SK-N-SH (cell line): ENCODE data around the gene EEF1AKMT4. TPM values are rescaled to one million over a fixed set of nuclear protein-coding genes. Genes with fewer than 3 reads are reported as not detected.

Source experiments
- CTCF ChIA-PET: fragments of 300-600, 350-600 bp; formaldehyde crosslinking; extraction: SDS; loops from one replicate; lab custom pipeline; 2021; lab: Yijun Ruan, JAX
- POLR2A ChIA-PET: fragments of 350-600 bp; sonication (Branson Sonifier 250); formaldehyde crosslinking; extraction: SDS; loops from one replicate; lab custom pipeline; 2020; ENCODE audit warnings: antibody characterized with exemption, inconsistent platforms; lab: Yijun Ruan, JAX
- DNase-seq: peaks from one replicate; pipeline ENCODE4 v3.0.0; 2012
- H2AFZ ChIP-seq: fragments of 200-600 bp; sonication (generic); 2 replicates; pipeline ENCODE4 v1.8.1; 2016; ENCODE audit warnings: antibody characterized with exemption, mild to moderate bottlenecking, low read depth
- H3F3A ChIP-seq: fragments of 200-600 bp; sonication (generic); replicated peaks from 2 replicates; pipeline ENCODE3; 2016; ENCODE audit warnings: antibody characterized with exemption, mild to moderate bottlenecking; ENCODE audit not compliant: insufficient read depth
- H3K27ac ChIP-seq, 2 experiments: fragments of 200-500 bp in 1 of 2; fragments of 200-600 bp in 1 of 2; sonication (Bioruptor generic) in 1 of 2; sonication (generic), shearing (Covaris generic) in 1 of 2; 2 replicates each; pipeline versions ENCODE4 v1.5.1 to v1.6.1; 2014 to 2016; ENCODE audit warnings: low read depth in 2 of 2, inconsistent platforms in 1 of 2, low read length in 1 of 2, mild to moderate bottlenecking in 1 of 2, mixed read lengths in 1 of 2
- H3K27me3 ChIP-seq: fragments of 200-600 bp; sonication (generic), shearing (Covaris generic); 2 replicates; pipeline ENCODE4 v1.6.1; 2016; ENCODE audit warnings: mixed run types; ENCODE audit not compliant: insufficient read depth
- H3K36me3 ChIP-seq, 2 experiments: fragments of 200-500 bp in 1 of 2; fragments of 200-600 bp in 1 of 2; sonication (Bioruptor generic) in 1 of 2; sonication (generic) in 1 of 2; replicated peaks in 1 of 2; 2 replicates each; pipeline versions ENCODE3 to v1.5.1; 2014 to 2016; ENCODE audit warnings: low read length in 1 of 2, mild to moderate bottlenecking in 1 of 2; ENCODE audit not compliant: insufficient read depth in 2 of 2, control insufficient read depth in 1 of 2
- H3K4me1 ChIP-seq, 2 experiments: fragments of 200-500 bp in 1 of 2; fragments of 200-600 bp in 1 of 2; sonication (Bioruptor generic) in 1 of 2; sonication (generic), shearing (Covaris generic) in 1 of 2; 2 replicates each; pipeline versions ENCODE4 v1.5.1 to v1.6.1; 2014 to 2016; ENCODE audit warnings: low read depth in 1 of 2, low read length in 1 of 2, mixed run types in 1 of 2; ENCODE audit not compliant: insufficient read depth in 2 of 2, control insufficient read depth in 1 of 2
- H3K4me2 ChIP-seq: fragments of 200-600 bp; sonication (generic), shearing (Covaris generic); 2 replicates; pipeline ENCODE4 v1.6.1; 2017; ENCODE audit warnings: mixed run types
- H3K4me3 ChIP-seq, 2 experiments: fragments of 200-500 bp in 1 of 2; fragments of 200-600 bp in 1 of 2; sonication (Bioruptor generic) in 1 of 2; sonication (generic), shearing (Covaris generic) in 1 of 2; 2 replicates each; pipeline versions ENCODE4 v1.5.1 to v1.8.1; 2014 to 2016; ENCODE audit warnings: low read depth in 2 of 2, inconsistent platforms in 1 of 2, low read length in 1 of 2, mild to moderate bottlenecking in 1 of 2, mixed read lengths in 1 of 2, moderate library complexity in 1 of 2
- H3K79me2 ChIP-seq: fragments of 200-600 bp; sonication (generic); 2 replicates; pipeline ENCODE4 v1.8.1; 2017; ENCODE audit warnings: mild to moderate bottlenecking; ENCODE audit not compliant: insufficient read depth
- H3K9ac ChIP-seq: fragments of 200-600 bp; sonication (generic); 2 replicates; pipeline ENCODE4 v1.6.1; 2017; ENCODE audit warnings: mixed run types
- H3K9me2 ChIP-seq: fragments of 200-600 bp; sonication (generic); 2 replicates; pipeline ENCODE4 v1.6.1; 2017; ENCODE audit warnings: mixed run types
- H3K9me3 ChIP-seq: fragments of 200-600 bp; sonication (generic); 2 replicates; pipeline ENCODE4 v1.6.1; 2017; ENCODE audit warnings: mixed run types, mild to moderate bottlenecking, moderate library complexity
- H4K20me1 ChIP-seq: fragments of 200-600 bp; sonication (generic); 2 replicates; pipeline ENCODE4 v1.6.1; 2017; ENCODE audit warnings: mild to moderate bottlenecking, mixed run types; ENCODE audit not compliant: insufficient read depth
- CHD2 ChIP-seq: fragments of 150-350 bp; IDR thresholded peaks from 2 replicates; pipeline ENCODE4 v1.6.1; 2018; ENCODE audit warnings: low read length; ENCODE audit not compliant: partially characterized antibody
- ELF1 ChIP-seq: IDR thresholded peaks from 2 replicates; pipeline ENCODE4 v1.4.0; 2012
- EP300 ChIP-seq, 2 experiments: IDR thresholded peaks; 2 replicates each; pipeline versions ENCODE4 v1.4.0 to v1.6.1; 2012; ENCODE audit warnings: borderline replicate concordance in 1 of 2, low read depth in 1 of 2, low read length in 1 of 2
- EZH2phosphoT487 ChIP-seq: fragments of 200-600 bp; sonication (generic); IDR thresholded peaks from 2 replicates; pipeline ENCODE4 v1.6.1; 2017; ENCODE audit warnings: low read depth, mixed run types, mild to moderate bottlenecking, antibody characterized with exemption, moderate library complexity, borderline replicate concordance
- FOSL2 ChIP-seq: IDR thresholded peaks from 2 replicates; pipeline ENCODE4 v1.4.0; 2012; ENCODE audit warnings: low read depth, mild to moderate bottlenecking, moderate library complexity, borderline replicate concordance
- FOXJ3 ChIP-seq: sonication (generic); formaldehyde crosslinking; IDR thresholded peaks from 2 replicates; pipeline ENCODE4 v1.5.1; 2020; ENCODE audit warnings: mild to moderate bottlenecking, missing genetic modification reagents
- FOXM1 ChIP-seq: IDR thresholded peaks from 2 replicates; pipeline ENCODE4 v1.4.0; 2012; ENCODE audit warnings: low read depth, mild to moderate bottlenecking
- GABPA ChIP-seq: IDR thresholded peaks from 2 replicates; pipeline ENCODE4 v1.4.0; 2012; ENCODE audit warnings: low read depth, mild to moderate bottlenecking
- GATA2 ChIP-seq: sonication (generic); formaldehyde crosslinking; IDR thresholded peaks from 2 replicates; pipeline ENCODE4 v1.5.0; 2020; ENCODE audit warnings: mild to moderate bottlenecking, missing genetic modification reagents
- JUND ChIP-seq: IDR thresholded peaks from 2 replicates; pipeline ENCODE4 v1.4.0; 2012
- MEF2A ChIP-seq: IDR thresholded peaks from 2 replicates; pipeline ENCODE4 v1.4.0; 2012; ENCODE audit warnings: low read depth, borderline replicate concordance
- MXI1 ChIP-seq: IDR thresholded peaks from 2 replicates; pipeline ENCODE4 v1.6.1; 2012; ENCODE audit warnings: mild to moderate bottlenecking, low read depth, low read length, improper control_type of control experiment
- NFIC ChIP-seq: IDR thresholded peaks from 2 replicates; pipeline ENCODE4 v1.4.0; 2012; ENCODE audit warnings: borderline replicate concordance
- NRF1 ChIP-seq: IDR thresholded peaks from 2 replicates; pipeline ENCODE4 v1.6.1; 2012; ENCODE audit warnings: low read depth, mild to moderate bottlenecking, low read length
- POLR2AphosphoS5 ChIP-seq: IDR thresholded peaks from 2 replicates; pipeline ENCODE4 v1.6.1; 2012; ENCODE audit warnings: low read depth, low read length
- RAD21 ChIP-seq: IDR thresholded peaks from 2 replicates; pipeline ENCODE4 v1.6.1; 2012; ENCODE audit warnings: mild to moderate bottlenecking, low read length
- RFX5 ChIP-seq: IDR thresholded peaks from 2 replicates; pipeline ENCODE4 v1.6.1; 2012; ENCODE audit warnings: mild to moderate bottlenecking, improper control_type of control experiment, low read length
- RXRA ChIP-seq: IDR thresholded peaks from 2 replicates; pipeline ENCODE4 v1.4.0; 2012; ENCODE audit warnings: low read depth, mild to moderate bottlenecking, borderline replicate concordance
- SIN3A ChIP-seq: IDR thresholded peaks from 2 replicates; pipeline ENCODE4 v1.6.1; 2012; ENCODE audit warnings: low read depth, mild to moderate bottlenecking, low read length, moderate library complexity, borderline replicate concordance
- SMC3 ChIP-seq: IDR thresholded peaks from 2 replicates; pipeline ENCODE4 v1.6.1; 2012; ENCODE audit warnings: low read depth, low read length, improper control_type of control experiment
- TAF1 ChIP-seq: IDR thresholded peaks from 2 replicates; pipeline ENCODE4 v1.6.1; 2012; ENCODE audit warnings: low read depth, mild to moderate bottlenecking, low read length, moderate library complexity, borderline replicate concordance
- TCF12 ChIP-seq: IDR thresholded peaks from 2 replicates; pipeline ENCODE4 v1.4.0; 2012
- TEAD4 ChIP-seq: IDR thresholded peaks from 2 replicates; pipeline ENCODE4 v1.4.0; 2012; ENCODE audit warnings: mild to moderate bottlenecking, borderline replicate concordance; ENCODE audit not compliant: insufficient read depth
- USF1 ChIP-seq: IDR thresholded peaks from 2 replicates; pipeline ENCODE4 v1.4.0; 2012; ENCODE audit warnings: low read depth, borderline replicate concordance
- YY1 ChIP-seq: IDR thresholded peaks from 2 replicates; pipeline ENCODE4 v1.4.0; 2012; ENCODE audit warnings: low read depth, mild to moderate bottlenecking
- ZBTB33 ChIP-seq: IDR thresholded peaks from 2 replicates; pipeline ENCODE4 v1.4.0; 2012; ENCODE audit warnings: low read depth, borderline replicate concordance
- WGBS: methylation state at CpG from one replicate; pipeline ENCODE4 v1.1.6; 2017; ENCODE audit warnings: low lambda C conversion rate; 5-methylcytosine and 5-hydroxymethylcytosine counted together
- polyA plus RNA-seq, 3 experiments: library from polyadenylated mRNA; depleted of rRNA; stranded (reverse); fragments of >200 nt; gene quantifications; 2 replicates each; pipeline ENCODE4 v1.2.3, GENCODE V29; 2012
- TF ChIP-seq, protein P1 (sequence below): fragments of 150-350 bp; IDR thresholded peaks from 2 replicates; pipeline ENCODE4 v1.6.1; 2016; ENCODE audit warnings: mild to moderate bottlenecking, low read depth, low read length
- TF ChIP-seq, protein P2 (sequence below): IDR thresholded peaks from 2 replicates; pipeline ENCODE4 v1.4.0; 2012; ENCODE audit warnings: low read depth
- TF ChIP-seq, protein P3 (sequence below): IDR thresholded peaks from 2 replicates; pipeline ENCODE4; 2012

EEF1AKMT4 gene
- polyA plus RNA-seq (2012; rRNA removed), result 7.2 and 9.3 TPM in 2 replicates
- polyA plus RNA-seq (2012; cell fraction: cytosol; rRNA removed), result 6.1 and 7.2 TPM in 2 replicates
- 3.6 and 4.6 TPM in 2 replicates for polyA plus RNA-seq (2012; cell fraction: nucleus; rRNA removed)

DNA sequence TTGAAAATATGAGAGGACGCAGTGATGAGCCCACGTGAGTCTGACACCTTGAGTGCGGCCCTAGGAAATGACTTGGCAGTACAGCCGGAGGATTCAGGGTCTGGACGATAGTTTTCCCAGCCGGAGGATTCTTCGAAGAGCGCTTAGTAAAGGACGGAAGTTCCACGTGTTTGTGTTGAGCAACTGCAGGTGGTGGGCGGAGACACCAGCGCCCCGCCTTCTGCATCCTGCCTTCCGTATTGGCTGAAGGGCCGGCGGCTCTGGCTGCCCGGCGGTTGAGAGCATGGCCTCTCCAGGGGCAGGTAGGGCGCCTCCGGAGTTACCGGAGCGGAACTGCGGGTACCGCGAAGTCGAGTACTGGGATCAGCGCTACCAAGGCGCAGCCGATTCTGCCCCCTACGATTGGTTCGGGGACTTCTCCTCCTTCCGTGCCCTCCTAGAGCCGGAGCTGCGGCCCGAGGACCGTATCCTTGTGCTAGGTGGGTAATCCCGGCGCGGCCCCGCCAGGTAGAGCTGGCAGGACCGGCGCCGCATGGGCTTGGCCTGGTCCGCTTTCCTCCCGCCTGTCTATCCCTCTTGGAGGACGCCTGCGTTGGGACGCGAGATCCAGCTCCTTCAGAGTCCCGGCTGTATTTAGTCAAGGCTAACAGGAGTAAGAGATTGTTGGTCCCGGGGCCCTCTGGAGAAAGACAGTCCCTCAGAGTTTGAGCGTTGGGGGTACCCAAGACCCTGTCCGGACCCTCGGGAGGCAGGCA lies at the start of gene EEF1AKMT4:
Gene EEF1AKMT4 (plus strand): TSS at position 261 of the 755 bp plus-strand sequence. CDS start 23 bp downstream, at position 284.
- POLR2A ChIA-PET, result interaction anchor here (0.8 kb wide), 1 partner anchor 73 kb away, joined by 3 read pairs; no protein-coding TSS in a partner anchor
- TF ChIP-seq, protein P1, sequence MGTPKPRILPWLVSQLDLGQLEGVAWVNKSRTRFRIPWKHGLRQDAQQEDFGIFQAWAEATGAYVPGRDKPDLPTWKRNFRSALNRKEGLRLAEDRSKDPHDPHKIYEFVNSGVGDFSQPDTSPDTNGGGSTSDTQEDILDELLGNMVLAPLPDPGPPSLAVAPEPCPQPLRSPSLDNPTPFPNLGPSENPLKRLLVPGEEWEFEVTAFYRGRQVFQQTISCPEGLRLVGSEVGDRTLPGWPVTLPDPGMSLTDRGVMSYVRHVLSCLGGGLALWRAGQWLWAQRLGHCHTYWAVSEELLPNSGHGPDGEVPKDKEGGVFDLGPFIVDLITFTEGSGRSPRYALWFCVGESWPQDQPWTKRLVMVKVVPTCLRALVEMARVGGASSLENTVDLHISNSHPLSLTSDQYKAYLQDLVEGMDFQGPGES, result no peak
- TF ChIP-seq NRF1 (no peak), TAF1 (peak; percentile 59; the same call in 1 of the 2 replicates), MXI1 (peak; percentile 100), EP300 (IDR thresholded peaks at IDR 0.05; ENCODE audit: borderline replicate concordance in 1 of 2, low read depth in 1 of 2, low read length in 1 of 2) (no peak), RFX5 (no peak), FOXM1 (no peak), TEAD4 (no peak), EZH2phosphoT487 (no peak), MEF2A (no peak), GABPA (peak; percentile 81), RXRA (no peak), JUND (no peak), CHD2 (peak; percentile 65), GATA2 (CRISPR knock-in tag) (no peak), SIN3A (peak; percentile 94), POLR2AphosphoS5 (no peak; the same call in 1 of the 2 replicates), TCF12 (peak; percentile 40), FOXJ3 (no peak), RAD21 (peak; percentile 49), YY1 (peak; percentile 60; the same call in 1 of the 2 replicates), USF1 (no peak), FOSL2 (no peak), ZBTB33 (no peak), SMC3 (peak; percentile 22; the same call in 1 of the 2 replicates), ELF1 (no peak), NFIC (no peak)
- TF ChIP-seq, protein P2, sequence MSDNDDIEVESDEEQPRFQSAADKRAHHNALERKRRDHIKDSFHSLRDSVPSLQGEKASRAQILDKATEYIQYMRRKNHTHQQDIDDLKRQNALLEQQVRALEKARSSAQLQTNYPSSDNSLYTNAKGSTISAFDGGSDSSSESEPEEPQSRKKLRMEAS, result peak; percentile 99
- TF ChIP-seq, protein P3, sequence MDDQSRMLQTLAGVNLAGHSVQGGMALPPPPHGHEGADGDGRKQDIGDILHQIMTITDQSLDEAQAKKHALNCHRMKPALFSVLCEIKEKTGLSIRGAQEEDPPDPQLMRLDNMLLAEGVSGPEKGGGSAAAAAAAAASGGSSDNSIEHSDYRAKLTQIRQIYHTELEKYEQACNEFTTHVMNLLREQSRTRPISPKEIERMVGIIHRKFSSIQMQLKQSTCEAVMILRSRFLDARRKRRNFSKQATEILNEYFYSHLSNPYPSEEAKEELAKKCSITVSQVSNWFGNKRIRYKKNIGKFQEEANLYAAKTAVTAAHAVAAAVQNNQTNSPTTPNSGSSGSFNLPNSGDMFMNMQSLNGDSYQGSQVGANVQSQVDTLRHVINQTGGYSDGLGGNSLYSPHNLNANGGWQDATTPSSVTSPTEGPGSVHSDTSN, result no peak

More for the DNA sequence above, at the start of gene EEF1AKMT4:
- Histone ChIP-seq H3K4me1 (peaks cover 0 to 3% of the 10 kb centered on the region in 2 experiments; a peak in 2 of 4 replicates), H2AFZ (peak within 1 kb of the TSS; percentile 99), H3K27ac (peak within 1 kb of the TSS; percentile 88 to 94), H3K36me3 (peaks cover 4 to 12% of the 10 kb centered on the region in 2 experiments), H3K9me3 (no peaks in the 10 kb centered on the region), H3K79me2 (peaks cover 22% of the 10 kb centered on the region), H3F3A (peaks cover 10% of the 10 kb centered on the region), H4K20me1 (no peaks in the 10 kb centered on the region), H3K9ac (peak within 1 kb of the TSS; percentile 82), H3K27me3 (no peaks in the 10 kb centered on the region), H3K4me2 (peak within 1 kb of the TSS; percentile 100), H3K4me3 (peak within 1 kb of the TSS; percentile 94 to 97), H3K9me2 (no peaks in the 10 kb centered on the region)
- CTCF ChIA-PET, result interaction anchor here (0.6 to 3.4 kb wide), 60 partner anchors 9 to 559 kb away, joined by 3 to 30 read pairs (median 5); partner anchors contain the start of genes ABCF3, AP2M1, CAMK2N2 and EIF2B5
- WGBS, result 2% methylated on average over 22 of the region's 54 CpGs
- DNase-seq, result peak; percentile 94
